AG09309 (cell line): Measurements from ENCODE around the gene CMC2.

Experiments
- DNase-seq: peaks from one replicate; pipeline ENCODE4 v3.0.0-alpha.2; 2010; ENCODE audit warnings: low read depth
- H3K4me3 ChIP-seq: 2 replicates; pipeline ENCODE4 v1.5.1; 2011; ENCODE audit warnings: mild to moderate bottlenecking, low read depth, low read length, moderate library complexity; ENCODE audit not compliant: control insufficient read depth
- TF ChIP-seq, protein P1 (sequence below): IDR thresholded peaks from 2 replicates; pipeline ENCODE4 v1.5.1; 2011; ENCODE audit warnings: mild to moderate bottlenecking, low read depth, low read length, inconsistent platforms; ENCODE audit not compliant: insufficient read depth, control insufficient read depth; ENCODE audit errors: missing control alignments

The CMC2 gene

GRCh38 chr16:80990577-80990976 is 16.1 kb downstream of the CMC2 start:
- no peak overlapping the region for H3K4me3 ChIP-seq
- TF ChIP-seq, protein P1, sequence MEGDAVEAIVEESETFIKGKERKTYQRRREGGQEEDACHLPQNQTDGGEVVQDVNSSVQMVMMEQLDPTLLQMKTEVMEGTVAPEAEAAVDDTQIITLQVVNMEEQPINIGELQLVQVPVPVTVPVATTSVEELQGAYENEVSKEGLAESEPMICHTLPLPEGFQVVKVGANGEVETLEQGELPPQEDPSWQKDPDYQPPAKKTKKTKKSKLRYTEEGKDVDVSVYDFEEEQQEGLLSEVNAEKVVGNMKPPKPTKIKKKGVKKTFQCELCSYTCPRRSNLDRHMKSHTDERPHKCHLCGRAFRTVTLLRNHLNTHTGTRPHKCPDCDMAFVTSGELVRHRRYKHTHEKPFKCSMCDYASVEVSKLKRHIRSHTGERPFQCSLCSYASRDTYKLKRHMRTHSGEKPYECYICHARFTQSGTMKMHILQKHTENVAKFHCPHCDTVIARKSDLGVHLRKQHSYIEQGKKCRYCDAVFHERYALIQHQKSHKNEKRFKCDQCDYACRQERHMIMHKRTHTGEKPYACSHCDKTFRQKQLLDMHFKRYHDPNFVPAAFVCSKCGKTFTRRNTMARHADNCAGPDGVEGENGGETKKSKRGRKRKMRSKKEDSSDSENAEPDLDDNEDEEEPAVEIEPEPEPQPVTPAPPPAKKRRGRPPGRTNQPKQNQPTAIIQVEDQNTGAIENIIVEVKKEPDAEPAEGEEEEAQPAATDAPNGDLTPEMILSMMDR = no peak
- no peak for DNase-seq

GRCh38 chr16:80989801-80990200 is 16.9 kb downstream of the CMC2 start:
- TF ChIP-seq, protein P1 = no peak
- DNase-seq = no peak
- H3K4me3 ChIP-seq = no peak overlapping the region

- H3K4me3 ChIP-seq = no peak overlapping the region
- TF ChIP-seq, protein P1 = no peak
- DNase-seq = no peak
These were observed 17.9 kb downstream of the CMC2 start for GRCh38 chr16:80988756-80989155.

DNA sequence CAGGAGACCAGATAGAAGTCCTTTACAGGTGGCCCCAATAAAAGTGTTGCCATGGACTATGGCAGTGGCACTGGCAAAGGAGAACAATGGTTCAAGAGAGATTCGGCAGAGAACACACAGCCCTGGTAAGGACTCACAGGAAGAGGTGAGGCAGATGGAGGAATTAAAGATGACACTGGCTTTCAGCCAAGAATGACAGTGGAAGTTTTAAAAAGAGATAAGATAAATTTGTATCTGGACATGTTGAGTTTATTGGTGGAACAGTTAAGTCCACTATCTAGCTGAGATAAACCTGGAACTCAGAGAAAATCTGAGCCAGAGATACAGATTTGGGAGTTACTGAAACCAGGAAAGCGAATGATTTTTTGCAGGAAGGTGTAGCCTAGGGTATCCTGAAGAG is 20.1 kb downstream of the CMC2 start:
- no peak for DNase-seq
- no peak overlapping the region for H3K4me3 ChIP-seq
- TF ChIP-seq, protein P1 = no peak

DNA sequence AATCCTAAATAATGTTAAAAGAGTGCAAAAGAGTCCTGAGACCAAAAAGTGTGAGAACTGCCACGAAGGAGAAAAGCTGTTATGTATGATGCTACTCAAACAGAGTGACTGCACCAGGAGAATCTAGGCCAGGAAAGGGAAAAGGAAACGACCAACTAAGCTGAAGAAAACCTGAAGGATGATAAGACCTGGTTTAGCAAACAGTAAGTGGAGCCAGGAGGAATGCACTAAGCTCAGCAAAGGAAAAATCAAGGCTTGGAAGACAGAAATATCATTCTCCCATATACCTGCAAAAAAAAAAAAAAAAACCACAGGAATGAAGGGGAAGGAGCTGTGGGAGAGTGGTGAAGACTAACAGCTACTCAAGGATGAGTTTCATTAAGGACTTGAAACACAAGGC is 21.1 kb downstream of the CMC2 start:
- TF ChIP-seq, protein P1 = no peak
- no peak overlapping the region for H3K4me3 ChIP-seq
- no peak for DNase-seq

GRCh38 chr16:80984124-80984892 is 22.4 kb downstream of the CMC2 start:
- no peak overlapping the region for H3K4me3 ChIP-seq
- no peak for DNase-seq
- TF ChIP-seq, protein P1 = no peak
